Measurements from ENCODE around the gene FARS2.

Gene FARS2

DNA sequence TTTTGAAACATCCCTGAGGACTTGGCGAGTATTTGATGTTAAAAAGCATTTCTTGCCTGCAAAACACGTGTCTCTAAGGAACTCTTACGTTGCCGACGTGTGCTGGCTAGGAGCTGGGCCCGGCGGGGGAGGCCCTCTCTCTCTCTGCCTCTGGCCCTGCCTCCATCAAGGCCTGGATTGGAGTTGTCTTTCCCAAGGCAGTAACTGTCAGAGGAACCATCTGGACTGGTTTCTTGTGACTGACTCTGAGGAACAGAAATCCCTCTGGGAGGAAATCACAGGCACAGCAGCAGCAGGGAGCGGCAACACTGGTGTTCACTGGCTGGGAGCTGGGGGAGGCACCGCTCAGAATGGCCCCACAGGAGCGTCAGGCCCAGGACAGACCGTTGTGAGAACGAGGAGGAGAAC, 501.3 kb downstream of the FARS2 start:
- no peak for DNase-seq (ENCODE audit: low read depth in 2 of 2)

DNA sequence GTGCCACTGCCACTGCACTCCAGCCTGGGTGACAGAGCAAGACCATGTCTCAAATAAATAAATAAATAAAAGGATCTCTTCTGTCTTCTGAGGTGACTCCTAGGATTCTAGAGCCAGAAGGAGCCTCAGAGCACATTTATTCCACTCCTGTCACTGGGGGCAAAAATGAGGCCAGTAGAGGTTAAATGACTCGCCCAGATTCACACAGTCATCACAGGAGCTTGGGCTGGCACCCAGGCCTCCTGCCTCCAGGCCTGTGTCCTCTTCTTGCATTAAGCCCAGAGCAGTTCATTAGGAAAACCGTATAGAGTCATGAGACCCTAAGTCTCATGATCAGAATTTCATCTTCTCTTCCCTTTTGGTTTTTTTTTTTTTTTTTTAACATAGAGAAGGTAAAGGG, 502.1 kb downstream of the FARS2 start:
- DNase-seq (ENCODE audit: low read depth in 2 of 2) = no peak

DNA sequence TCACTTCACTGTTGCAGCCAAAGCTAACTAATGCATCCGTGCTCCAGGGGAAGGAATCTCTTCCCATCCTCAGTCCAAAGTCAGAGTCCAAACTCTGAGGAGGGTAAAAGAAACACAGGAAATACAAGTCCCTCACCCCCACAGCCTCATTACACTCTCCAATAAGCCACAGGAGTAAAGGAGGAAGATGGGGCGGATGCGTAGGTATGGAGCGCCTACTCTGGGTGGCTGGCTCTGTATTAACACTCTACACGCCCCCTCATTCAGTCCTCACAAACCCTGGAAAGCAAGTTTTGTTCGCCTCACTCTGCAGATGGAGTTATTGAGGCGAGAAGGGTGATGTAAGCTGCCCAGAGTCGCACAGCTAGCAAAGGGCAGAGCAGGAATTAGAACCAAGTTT, 502.6 kb downstream of the FARS2 start:
- no peak for DNase-seq (ENCODE audit: low read depth in 2 of 2)

DNA sequence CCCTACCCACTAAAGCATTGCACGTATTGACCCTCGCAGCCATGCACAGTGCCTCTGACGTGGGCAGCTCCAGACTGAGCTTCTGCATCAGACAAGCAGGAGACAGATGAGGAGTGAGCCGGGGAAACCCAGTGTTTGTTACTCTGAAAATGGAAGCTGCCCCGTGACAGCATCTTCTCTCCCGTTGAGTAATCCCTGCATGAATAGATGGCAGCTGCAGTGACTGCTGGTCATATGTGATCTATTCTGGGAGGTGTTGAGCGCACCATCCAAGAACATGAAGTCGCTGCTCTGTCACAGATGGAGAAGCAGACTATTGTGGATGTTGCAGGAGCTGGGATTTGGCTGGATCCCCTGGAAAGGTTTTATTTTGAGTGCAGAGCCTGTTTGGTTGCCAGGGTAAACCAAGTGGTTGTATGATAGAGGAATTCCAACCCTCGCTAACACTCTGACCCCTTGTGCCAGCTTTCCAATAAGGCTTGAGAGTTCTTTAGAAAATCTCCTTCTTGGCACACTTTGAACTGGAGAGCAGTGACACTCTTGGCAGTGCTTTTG, 503.2 kb downstream of the FARS2 start:
- no peak for DNase-seq (ENCODE audit: low read depth in 2 of 2)

DNA sequence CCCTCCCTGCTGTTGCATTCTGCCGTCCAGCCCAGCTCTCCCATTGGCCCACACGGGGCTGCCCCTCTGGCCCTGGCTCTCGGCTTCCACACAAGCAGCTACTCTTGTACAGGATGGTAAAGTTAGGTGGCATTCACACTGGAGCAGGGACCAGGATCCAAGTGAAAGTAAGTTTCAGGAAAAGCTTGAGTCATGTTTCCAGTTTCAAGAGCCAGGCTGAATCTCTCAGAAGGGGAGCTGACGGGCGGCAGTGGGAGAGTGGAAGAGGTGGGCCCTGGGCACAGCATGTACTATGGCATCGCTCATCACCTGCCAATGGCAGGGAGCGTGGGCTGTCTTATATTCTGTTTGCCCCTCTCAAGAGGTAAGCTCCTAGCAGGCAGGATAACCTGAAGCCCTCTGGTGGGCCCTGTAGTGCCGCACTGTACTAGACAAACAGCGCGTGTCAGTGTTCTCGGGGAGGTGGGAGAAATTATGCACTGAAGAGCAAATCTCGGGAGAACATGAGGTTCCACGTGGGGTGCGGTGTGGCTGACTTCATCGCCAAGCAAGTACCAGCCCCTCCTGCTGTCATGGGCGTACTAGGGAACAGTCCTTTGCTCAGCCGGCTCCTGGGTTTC, 503.9 kb downstream of the FARS2 start:
- DNase-seq (ENCODE audit: low read depth in 2 of 2) = no peak

DNA sequence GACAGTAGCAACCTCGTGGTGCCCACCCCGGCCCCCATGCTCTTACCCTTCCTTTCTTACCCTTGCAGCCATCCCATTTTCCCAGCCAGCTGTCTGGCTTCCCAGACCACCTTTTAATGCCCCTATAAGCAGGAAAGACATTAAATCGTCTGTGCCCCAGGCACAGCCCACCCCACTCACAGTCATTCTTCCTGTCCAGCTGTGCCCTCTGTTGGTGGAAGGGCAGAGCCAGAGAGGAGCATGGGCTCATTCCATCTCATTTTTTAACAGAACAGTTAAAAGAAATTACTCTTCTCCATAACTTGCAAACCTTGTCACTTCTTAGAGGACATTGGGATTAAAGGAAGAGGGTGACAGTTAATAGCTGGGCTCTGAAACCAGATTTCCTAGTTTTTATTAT, 504.9 kb downstream of the FARS2 start:
- DNase-seq (ENCODE audit: low read depth in 2 of 2) = no peak

DNA sequence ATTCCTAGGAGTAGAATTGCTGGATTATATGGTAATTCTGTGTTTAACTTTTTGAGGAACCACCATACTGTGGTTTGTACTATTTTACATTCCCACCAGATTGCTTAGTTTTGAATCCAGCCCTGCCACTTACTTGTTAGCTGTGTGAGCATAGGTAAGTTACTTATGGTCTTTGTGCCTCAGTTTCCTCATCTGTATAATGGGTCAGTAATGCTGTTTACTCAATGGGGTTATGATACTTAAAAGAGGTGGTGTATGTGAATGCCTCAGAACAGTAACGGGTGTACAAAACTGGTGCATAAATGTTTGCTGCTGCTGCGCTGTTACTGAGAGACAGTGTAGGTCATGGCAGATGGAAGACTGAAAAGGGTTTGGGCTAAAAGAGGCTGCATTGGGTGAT, 506.2 kb downstream of the FARS2 start:
- DNase-seq (ENCODE audit: low read depth in 2 of 2) = no peak

DNA sequence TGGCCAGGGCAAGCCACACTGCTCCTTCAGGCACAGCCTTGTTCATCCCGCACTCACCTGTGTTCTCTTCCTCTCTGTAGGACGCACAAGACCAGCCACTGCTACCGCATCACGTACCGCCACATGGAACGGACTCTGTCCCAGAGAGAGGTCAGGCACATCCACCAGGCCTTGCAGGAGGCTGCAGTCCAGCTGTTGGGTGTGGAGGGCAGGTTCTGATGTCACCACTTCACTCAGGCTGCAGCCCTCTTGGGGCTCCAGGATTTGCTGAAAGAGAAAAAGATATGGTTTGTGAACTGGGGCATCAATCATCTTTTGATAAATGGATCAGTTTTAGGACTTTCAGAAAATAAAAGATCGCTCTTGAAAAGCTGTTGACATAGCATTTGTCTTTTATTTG, 509.9 kb downstream of the FARS2 start:
- no peak for DNase-seq (ENCODE audit: low read depth in 2 of 2)

DNA sequence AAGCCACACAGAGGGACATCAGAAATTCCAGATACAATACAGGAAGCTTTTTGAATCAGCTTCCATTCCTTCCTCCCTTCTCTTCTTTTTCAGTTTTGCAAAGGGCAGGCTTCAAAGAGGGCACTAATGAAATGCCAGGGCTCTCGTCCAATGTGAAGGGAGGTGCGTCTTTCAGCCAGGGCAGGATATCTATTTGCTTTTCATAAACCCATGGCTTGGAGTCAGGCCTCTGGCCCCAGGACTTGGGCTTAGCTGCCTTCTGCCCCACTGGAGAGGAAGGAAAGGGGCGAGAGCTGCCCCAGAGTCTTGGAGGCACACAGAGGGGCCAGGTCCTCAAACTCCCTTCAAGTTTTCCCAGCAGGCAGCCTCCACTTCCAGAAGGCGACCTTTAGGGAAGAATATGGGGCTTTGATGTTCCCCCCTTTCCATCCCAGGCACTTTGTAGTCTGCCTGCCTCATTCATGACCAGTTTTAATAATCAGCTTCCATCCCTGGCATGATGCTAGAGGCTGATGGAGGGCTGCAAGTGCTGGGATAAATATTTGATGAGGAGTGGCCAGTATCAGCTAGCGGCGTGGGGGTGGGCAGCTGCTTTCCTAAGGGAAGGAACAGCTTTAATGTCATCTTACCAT, 510.6 kb downstream of the FARS2 start:
- no peak for DNase-seq (ENCODE audit: low read depth in 2 of 2)

DNA sequence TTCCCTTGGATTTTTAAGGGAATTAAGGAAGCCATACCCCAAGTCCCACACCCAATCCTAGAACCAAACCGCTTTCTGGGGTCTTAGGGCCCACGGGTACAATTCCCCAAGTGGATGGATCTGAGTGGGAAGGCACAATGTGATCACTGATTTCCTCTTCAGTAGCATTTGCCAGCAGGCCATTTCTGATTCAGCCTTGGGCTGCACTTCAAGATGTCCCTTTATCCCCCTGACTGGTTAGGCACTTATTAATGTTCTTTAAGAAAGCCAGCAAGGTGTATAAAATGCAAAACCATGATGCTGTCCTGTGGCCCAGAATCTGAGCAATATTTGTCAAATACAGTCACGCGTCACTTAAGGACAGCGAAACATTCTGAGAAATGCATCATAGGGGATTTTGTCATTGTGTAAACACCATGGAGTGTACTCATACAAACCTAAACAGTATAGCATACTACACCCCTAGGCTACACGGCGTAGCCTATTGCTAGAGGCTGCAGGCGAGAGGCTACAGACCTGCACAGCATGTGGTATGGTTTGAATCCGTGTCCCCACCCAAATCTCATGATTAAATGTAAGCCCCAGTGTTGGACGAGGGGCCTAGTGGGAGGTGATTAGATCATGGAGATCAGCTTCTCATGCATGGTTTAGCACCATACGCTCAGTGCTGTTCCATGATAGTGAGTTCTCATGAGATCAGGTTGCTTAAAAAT, 511.3 kb downstream of the FARS2 start:
- DNase-seq (ENCODE audit: low read depth in 2 of 2) = no peak

DNA sequence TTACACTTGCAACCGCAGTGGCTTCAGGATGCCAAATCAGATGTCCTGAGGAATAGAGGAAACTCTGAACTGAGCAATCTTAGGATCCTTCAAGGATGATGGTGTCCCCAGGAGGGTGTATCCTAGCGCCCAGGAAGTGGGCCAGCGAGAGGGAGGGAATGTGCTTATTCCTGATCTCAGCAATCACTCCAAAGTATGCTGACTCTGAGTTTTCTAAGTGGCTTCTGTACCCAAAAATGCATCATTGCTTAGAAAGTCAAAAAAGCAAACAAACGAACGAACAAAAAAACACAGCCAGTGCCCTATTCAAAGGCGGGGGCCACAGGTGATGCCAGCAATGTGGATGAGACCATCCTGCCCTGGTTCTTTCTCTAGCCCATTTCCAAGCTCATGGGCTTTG, 514.8 kb downstream of the FARS2 start:
- DNase-seq (ENCODE audit: low read depth in 2 of 2) = no peak

DNA sequence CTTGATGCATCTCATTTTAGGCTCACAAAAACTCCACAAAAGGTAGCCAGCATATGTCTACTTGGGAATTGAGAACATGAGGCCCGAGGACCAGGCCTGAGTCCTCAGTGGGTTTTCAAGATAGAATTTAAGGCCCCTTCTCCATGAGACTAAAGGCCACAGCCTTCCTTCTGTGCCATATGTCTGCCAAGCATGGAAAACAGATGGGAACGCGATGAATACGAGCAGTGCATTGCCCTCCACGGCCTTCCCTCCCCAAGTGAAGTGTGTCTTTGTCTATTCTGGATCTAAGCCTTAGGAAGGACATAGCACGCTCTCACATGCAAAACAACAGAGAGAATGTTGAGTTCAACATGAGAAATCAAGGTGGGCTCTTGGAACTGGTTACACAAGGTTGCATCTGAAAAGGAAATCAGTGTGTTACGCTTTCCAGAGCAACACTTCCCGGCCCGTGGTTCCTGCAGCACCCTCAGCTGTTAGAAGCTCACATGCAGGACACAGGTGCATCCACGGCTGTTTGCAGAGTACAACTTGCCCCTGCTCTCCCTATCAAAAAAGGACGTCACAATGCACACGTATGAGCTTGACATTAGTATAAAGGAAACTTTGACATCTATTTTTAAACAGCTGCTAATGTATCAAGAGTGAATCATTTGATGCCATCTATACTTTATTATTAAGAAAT, 515.5 kb downstream of the FARS2 start:
- DNase-seq (ENCODE audit: low read depth in 2 of 2) = no peak

DNA sequence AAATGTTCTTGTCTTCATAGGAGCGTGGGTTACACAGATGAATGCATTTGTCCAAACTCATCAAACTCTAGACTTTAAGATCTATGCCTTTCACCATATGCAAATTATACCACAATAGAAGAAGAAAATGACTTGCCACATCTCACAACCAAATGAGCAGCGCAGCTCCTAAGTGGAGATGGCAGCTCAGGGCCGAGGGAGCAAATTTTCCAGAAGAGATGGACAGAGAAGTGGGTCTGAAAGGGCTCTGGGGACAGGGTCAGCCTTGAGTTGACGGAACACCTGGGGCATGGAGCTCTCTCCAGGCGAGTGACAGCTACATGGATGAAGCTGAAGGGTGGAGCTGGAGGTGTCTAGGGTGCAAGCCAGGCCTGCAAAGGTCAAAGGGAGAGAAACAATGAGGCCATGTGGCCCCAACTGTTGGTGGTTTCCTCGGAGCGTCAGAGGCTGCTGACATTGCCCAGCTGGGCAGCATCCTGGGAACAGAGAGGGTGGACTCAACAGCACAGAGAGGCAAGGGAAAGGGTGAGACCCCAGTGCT, 517.1 kb downstream of the FARS2 start:
- no peak for DNase-seq (ENCODE audit: low read depth in 2 of 2)

DNA sequence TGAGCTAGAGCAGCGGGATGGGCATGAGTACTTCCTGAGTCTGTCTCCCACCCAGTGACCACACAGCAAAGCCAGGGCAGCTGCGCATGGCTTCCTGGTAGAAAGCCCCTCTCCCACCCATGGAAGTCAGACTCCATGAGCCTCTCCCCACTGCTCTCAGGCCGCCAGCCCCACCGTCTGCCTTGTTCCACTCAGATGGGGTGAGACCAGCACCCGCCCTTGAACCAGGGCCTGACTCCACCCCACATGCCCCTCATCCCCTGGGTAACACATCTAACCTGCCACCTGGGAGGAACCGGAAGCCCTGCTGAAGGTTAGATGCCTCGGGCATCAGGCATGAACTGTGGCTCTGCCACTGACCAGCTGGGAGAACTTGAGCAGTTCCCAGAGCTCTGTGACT, 517.6 kb downstream of the FARS2 start:
- DNase-seq (ENCODE audit: low read depth in 2 of 2) = no peak

DNA sequence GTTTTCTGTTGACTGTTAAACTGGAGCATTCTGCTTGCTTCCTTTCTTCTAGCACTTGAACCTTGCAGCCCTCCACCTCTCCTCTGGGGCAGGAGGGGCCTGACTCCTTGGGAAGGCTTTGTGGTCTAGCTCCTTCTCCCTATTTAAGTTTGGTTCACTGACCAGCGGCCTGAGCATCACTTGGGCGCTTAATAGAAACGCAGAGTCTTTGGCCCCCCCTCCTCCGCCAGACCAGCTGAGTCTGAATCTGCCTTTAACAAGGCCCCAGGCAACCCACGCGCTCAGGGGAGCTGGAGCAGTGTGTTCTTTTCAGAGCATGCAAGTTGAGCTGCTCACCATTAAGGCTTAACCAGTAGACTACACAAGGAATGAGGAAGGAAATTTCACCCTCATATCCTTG, 519.7 kb downstream of the FARS2 start:
- no peak for DNase-seq (ENCODE audit: low read depth in 2 of 2)

DNA sequence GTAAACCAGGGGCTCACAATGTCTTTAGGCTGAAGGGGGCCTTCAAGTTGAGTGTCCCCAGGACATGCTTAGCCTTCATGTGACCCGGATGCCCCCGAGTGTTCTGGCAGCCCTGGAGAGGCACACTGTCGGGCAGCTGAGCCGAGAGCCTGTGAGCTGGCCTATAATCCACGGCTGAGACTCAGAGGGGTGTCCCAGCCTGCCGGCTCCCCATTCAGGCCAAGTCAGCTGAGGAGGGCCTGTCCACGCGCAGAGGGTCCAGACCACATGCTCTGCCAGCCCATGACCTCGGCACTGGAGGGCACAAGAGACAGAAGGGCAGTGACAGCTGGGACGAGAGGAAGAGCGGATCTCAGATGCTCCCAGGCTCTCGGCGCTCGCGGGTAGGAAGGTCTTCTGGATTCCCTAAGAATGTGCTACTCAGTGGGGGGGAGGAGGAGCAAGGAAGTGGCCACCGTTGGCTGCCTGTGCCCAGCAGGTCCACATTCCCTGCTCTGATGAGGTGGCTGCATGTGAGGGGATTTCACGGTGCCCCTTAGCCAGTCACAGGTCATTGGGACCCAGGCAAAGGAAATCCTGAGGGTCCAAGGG, 520.7 kb downstream of the FARS2 start:
- no peak for DNase-seq (ENCODE audit: low read depth in 2 of 2)

DNA sequence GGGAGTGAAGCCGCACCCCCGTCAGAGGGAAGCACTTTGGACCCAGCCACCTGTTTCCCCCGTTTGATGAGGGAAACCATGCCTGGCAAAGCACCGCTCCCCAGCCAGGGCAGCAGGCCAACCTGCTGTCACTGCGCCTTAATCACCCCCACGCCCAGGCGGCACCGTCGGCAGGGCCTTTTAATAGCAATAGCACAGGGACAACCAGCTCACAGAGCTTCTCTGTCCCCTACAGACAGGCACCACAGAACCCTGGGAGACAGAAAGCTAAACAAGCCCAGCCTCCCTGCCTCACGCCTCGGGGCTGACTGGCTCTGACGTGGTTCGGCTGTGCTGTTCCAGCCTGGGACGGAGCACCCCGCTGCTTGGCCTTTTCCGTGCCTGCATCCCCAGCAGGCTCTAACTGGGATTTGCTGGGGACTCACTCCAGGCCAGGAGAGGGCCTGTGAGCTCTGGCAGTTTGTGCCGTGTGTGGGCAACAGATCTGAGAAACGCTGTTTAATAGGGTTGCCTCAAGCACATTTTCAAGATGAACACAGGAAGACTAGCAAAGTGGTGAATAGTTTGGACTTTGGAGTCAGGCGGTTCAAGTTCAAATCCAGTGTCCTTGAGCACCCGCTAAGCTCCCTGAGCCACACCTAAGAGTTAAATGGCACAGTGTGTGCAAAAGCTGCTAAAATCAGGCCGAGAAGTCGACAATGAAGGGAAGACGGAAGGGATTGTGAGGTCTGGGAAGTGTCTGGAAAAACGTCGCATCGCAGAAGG, 521.7 kb downstream of the FARS2 start:
- DNase-seq (ENCODE audit: low read depth in 2 of 2) = no peak

DNA sequence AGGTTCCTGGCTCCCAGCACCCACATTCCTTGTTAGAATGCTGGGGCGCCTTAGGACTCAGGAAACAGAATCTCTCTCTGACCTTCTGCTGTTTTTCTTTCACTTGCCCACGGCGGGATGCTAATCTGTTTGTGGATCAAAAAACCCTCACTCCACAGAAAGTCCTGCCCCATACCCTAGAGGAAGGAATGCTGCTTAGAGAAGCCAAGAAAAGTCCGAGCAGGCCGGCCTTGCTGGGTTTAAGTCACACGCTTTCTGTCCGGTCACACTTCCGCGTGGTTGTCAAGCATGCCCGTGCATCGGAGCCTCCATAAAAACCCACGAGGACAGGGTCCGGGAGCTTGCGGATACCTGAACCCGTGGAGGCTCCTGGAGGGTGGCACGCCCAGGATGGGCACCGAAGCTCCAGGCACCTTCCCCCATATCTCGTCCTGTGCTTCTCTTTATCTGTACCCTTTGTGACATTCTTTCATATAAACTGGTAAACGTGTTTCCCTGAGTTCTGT, 522.3 kb downstream of the FARS2 start:
- no peak for DNase-seq (ENCODE audit: low read depth in 2 of 2)

DNA sequence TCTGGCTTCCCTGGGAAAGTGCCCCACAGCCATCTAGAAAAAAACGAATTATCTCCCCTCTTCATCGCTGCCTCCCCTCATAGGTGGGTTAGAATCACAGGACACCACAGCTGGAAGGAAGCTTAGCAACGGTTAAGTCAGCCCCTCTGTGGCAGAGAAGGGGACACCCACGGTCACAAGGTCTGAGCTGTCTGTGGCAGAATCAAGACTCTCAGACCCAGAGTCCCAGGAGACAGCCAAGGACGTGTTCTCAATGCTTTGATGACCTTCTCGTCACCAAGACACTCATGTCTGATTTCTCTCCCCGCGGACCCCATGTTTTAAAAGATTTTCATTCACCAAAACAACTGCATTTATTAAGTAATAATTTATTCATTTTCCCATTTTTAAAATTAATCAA, 523.9 kb downstream of the FARS2 start:
- DNase-seq (ENCODE audit: low read depth in 2 of 2) = no peak

DNA sequence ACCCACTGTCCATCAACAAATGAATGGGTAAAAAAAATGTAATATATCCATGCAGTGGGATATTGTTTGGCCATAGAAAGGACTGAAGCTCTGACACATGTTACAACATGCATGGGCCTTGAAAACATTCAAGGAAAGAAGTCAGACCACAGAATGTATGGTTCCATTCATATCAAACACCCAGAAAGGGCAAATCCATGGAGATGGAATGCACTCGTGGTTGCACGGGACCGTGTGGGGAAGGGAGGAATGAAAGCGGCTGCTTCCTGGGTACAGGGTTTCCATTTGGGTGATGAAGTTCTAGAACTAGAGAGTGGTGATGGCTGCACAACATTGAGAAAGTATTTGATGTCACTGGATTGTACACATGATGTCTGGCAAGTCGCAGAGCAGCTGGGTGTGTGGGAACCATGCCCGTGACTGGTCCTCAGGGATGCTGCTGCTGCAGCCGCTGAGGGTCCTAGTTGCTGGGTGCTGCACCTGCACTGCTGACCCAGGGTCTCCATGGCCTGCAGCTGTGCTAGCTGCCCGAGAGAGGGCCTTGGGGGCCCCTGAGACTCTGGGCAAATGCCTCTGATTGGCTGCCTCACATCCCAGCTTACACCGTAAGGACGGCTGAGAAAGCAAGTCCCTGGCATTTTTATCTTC, 525.1 kb downstream of the FARS2 start:
- DNase-seq (ENCODE audit: low read depth in 2 of 2) = no peak

All from stimulated activated CD4-positive, alpha-beta T cell treated with anti-CD3 and anti-CD28 coated beads, Interleukin-12 subunit alpha, Interleukin-12 subunit beta, amount 100 ng/mL, for 24 hours (primary cell).